Trophoblast cell (in vitro differentiated cells and primary cell): ENCODE measurements around the gene GALNT9.

Experiments used
- DNase-seq, 2 donors: peaks; one replicate each; pipeline ENCODE4 v3.0.0-alpha.2; 2016
- H2AFZ ChIP-seq: 2 replicates; pipeline ENCODE4 v1.6.1; 2013; ENCODE audit warnings: low read length, moderate library complexity, mild to moderate bottlenecking; ENCODE audit not compliant: insufficient read depth, poor library complexity
- H2AK5ac ChIP-seq: 2 replicates; pipeline ENCODE4 v1.6.1; 2013; ENCODE audit warnings: mild to moderate bottlenecking, low read length
- H2BK120ac ChIP-seq: 2 replicates; pipeline ENCODE4 v1.6.1; 2013; ENCODE audit warnings: low read length, mild to moderate bottlenecking, moderate library complexity; ENCODE audit not compliant: insufficient read depth, poor library complexity
- H2BK12ac ChIP-seq: 2 replicates; pipeline ENCODE4 v1.6.1; 2013; ENCODE audit warnings: mild to moderate bottlenecking, low read length, moderate library complexity
- H2BK5ac ChIP-seq: 2 replicates; pipeline ENCODE4 v1.6.1; 2013; ENCODE audit warnings: low read length, low read depth, moderate library complexity, mild to moderate bottlenecking; ENCODE audit not compliant: poor library complexity
- H3K14ac ChIP-seq: 2 replicates; pipeline ENCODE4 v1.6.1; 2013; ENCODE audit warnings: mild to moderate bottlenecking, low read length
- H3K18ac ChIP-seq: 2 replicates; pipeline ENCODE4 v1.6.1; 2013; ENCODE audit warnings: mild to moderate bottlenecking, low read length
- H3K23ac ChIP-seq: 2 replicates; pipeline ENCODE4 v1.6.1; 2013; ENCODE audit warnings: low read length
- H3K27ac ChIP-seq: 2 replicates; pipeline ENCODE4 v1.5.1; 2013; ENCODE audit warnings: low read depth, mild to moderate bottlenecking, inconsistent platforms, low read length, moderate library complexity
- H3K27me3 ChIP-seq: 2 replicates; pipeline ENCODE4 v1.6.1; 2013; ENCODE audit warnings: inconsistent platforms, mild to moderate bottlenecking, low read length, moderate library complexity; ENCODE audit not compliant: insufficient read depth
- H3K36me3 ChIP-seq, 2 experiments: 1 replicate in 1 of 2; 2 replicates in 1 of 2; pipeline ENCODE4 v1.6.1; 2013; ENCODE audit warnings: low read length in 2 of 2, mild to moderate bottlenecking in 2 of 2, moderate library complexity in 1 of 2; ENCODE audit not compliant: insufficient read depth in 2 of 2, control insufficient read depth in 1 of 2
- H3K4ac ChIP-seq: 2 replicates; pipeline ENCODE4 v1.6.1; 2013; ENCODE audit warnings: low read depth, mild to moderate bottlenecking, low read length, moderate library complexity
- H3K4me1 ChIP-seq, 2 experiments: 1 replicate in 1 of 2; 2 replicates in 1 of 2; pipeline ENCODE4 v1.6.1; 2013; ENCODE audit warnings: low read length in 2 of 2, mild to moderate bottlenecking in 2 of 2, moderate library complexity in 1 of 2; ENCODE audit not compliant: insufficient read depth in 2 of 2, control insufficient read depth in 1 of 2
- H3K4me2 ChIP-seq: 2 replicates; pipeline ENCODE4 v1.6.1; 2013; ENCODE audit warnings: inconsistent platforms, mild to moderate bottlenecking, low read length, moderate library complexity
- H3K4me3 ChIP-seq: 2 replicates; pipeline ENCODE4 v1.5.1; 2013; ENCODE audit warnings: mild to moderate bottlenecking, low read depth, low read length, inconsistent platforms
- H3K79me1 ChIP-seq: one replicate; pipeline ENCODE4 v1.6.1; 2013; ENCODE audit warnings: low read length
- H3K79me2 ChIP-seq: 2 replicates; pipeline ENCODE4 v1.6.1; 2013; ENCODE audit warnings: low read length, mild to moderate bottlenecking; ENCODE audit not compliant: control insufficient read depth, insufficient read depth, poor library complexity
- H3K9ac ChIP-seq: 2 replicates; pipeline ENCODE4 v1.6.1; 2013; ENCODE audit warnings: mild to moderate bottlenecking, low read length
- H3K9me3 ChIP-seq: 2 replicates; pipeline ENCODE4 v1.6.1; 2013; ENCODE audit warnings: low read depth, mild to moderate bottlenecking, control low read depth, inconsistent platforms, low read length; ENCODE audit not compliant: insufficient read depth
- H4K12ac ChIP-seq: 2 replicates; pipeline ENCODE4 v1.6.1; 2013; ENCODE audit warnings: low read depth, mild to moderate bottlenecking, low read length, moderate library complexity
- H4K8ac ChIP-seq: 2 replicates; pipeline ENCODE4 v1.6.1; 2013; ENCODE audit warnings: low read depth, mild to moderate bottlenecking, low read length, moderate library complexity
- H4K91ac ChIP-seq: one replicate; pipeline ENCODE4 v1.6.1; 2013; ENCODE audit warnings: low read depth, mild to moderate bottlenecking, low read length, moderate library complexity
- WGBS: extraction: QIAGEN DNeasy Blood & Tissue Kit; methylation state at CpG from one replicate; pipeline ENCODE4 v1.1.7; 2013; ENCODE audit warnings: missing lambda C conversion rate; ENCODE audit not compliant: insufficient read length, insufficient coverage; ENCODE audit errors: extremely low coverage; 5-methylcytosine and 5-hydroxymethylcytosine counted together

GALNT9 gene

DNA sequence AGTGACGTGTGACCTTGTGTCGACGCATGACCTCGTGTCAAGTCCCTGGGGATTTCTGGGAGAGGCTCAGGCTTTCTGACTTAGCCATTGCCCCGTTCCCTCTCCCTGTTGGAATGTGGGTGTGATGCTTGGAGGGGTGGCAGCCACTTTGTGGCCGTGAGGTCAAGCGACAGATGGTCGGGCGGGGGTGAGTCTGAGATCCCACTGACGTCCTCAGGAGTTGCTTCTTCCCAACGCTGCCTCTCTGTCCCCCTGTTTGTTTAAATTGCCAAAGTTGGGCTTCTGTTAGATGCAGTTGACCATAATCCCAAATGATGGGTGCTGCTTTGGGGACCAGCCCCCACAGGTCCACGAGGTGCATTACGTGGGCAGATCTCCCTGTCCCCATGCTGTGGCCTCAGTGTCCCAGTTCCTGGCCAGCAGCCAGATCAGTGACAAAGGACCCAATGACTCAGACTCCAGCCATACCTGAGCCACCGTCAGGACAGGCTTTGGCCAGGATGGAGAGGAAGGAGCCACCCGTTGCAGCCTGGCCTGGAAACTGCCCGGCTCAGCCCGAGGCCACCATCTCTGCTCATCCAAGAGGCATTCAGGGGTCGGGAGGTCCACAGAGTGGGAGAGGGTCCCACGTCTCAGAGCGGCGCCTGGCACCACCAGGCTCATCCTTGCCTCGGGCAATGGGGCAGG is 34.4 kb upstream of the GALNT9 start:
- Histone ChIP-seq H4K8ac (no peak overlapping the region), H3K79me1 (no peaks in the 10 kb centered on the region), H3K27ac (no peak overlapping the region), H2BK12ac (no peak overlapping the region), H3K14ac (no peak overlapping the region), H2AK5ac (no peak overlapping the region), H4K91ac (no peak overlapping the region), H3K27me3 (no peaks in the 10 kb centered on the region), H3K9me3 (peaks cover 19% of the 10 kb centered on the region), H3K36me3 (no peaks in the 10 kb centered on the region), H3K4ac (no peak overlapping the region), H3K23ac (no peak overlapping the region), H3K4me3 (no peak overlapping the region), H2BK120ac (no peak overlapping the region), H2AFZ (no peak overlapping the region), H3K4me2 (no peak overlapping the region), H3K9ac (no peak overlapping the region), H3K4me1 (no peaks in the 10 kb centered on the region), H3K18ac (no peak overlapping the region), H3K79me2 (no peaks in the 10 kb centered on the region), H2BK5ac (no peak overlapping the region), H4K12ac (no peak overlapping the region)
- WGBS, result no CpG with 5 or more reads among the region's 22 CpGs
- no peak for DNase-seq

- Histone ChIP-seq H2AK5ac (no peak overlapping the region), H3K4ac (no peak overlapping the region), H3K4me1 (no peaks in the 10 kb centered on the region), H3K23ac (no peak overlapping the region), H3K4me2 (no peak overlapping the region), H3K79me1 (no peaks in the 10 kb centered on the region), H3K27ac (no peak overlapping the region), H4K8ac (no peak overlapping the region), H3K79me2 (no peaks in the 10 kb centered on the region), H3K14ac (no peak overlapping the region), H2AFZ (no peak overlapping the region), H2BK120ac (no peak overlapping the region), H3K18ac (no peak overlapping the region), H2BK12ac (no peak overlapping the region), H4K12ac (no peak overlapping the region), H3K36me3 (no peaks in the 10 kb centered on the region), H3K9ac (no peak overlapping the region), H4K91ac (no peak overlapping the region), H3K9me3 (peaks cover 25% of the 10 kb centered on the region), H3K4me3 (no peak overlapping the region), H2BK5ac (no peak overlapping the region), H3K27me3 (no peaks in the 10 kb centered on the region)
- WGBS, result no CpG with 5 or more reads among the region's 29 CpGs
- DNase-seq, result no peak
Observed at GRCh38 chr12:132362996-132363660, 33.7 kb upstream of the GALNT9 start.

DNA sequence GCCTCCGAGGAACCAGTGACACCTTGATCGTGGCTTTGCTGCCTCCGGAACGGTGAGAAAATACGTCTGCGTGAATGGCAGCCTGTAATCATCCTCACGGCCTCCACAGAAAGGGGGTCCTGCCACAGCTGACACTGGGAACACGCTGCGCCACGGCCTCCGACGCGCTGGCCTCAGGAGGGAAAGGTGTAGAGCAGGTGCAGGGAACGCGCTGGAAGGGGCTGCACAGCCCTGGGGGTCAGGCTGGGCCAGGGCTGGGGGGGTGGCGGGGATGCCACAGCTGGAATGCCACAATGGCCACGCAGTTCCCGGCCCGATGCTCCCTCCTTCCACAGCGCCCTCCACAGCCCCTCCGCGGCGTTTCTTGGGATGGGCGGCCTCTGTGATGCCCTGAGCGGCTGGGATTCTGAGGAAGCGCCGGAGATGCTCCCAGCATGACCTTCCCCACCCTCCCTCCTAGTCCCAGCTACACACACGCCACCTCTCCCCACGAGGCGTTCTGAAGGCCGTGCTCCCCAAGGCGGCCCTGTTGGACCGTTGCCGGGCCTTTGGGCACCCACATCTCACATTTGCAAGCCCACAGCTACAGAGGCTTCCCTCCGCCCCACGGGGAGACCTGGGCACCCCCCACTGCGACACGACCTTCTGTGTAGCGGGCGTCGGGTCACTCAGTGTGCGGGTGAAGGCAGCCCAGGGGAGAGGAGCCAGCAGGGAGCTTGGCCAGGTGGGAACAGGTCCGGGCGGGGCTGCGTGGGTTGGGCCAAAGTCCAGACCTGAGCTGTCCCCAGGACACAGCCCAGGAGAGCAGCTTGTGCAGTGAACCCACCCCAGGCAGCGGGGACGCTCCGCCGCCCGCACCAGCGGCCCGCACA is 31.8 kb upstream of the GALNT9 start:
- Histone ChIP-seq H3K4me1 (no peaks in the 10 kb centered on the region), H3K27me3 (no peaks in the 10 kb centered on the region), H2AFZ (no peak overlapping the region), H3K14ac (no peak overlapping the region), H3K9ac (no peak overlapping the region), H3K4me2 (no peak overlapping the region), H3K36me3 (no peaks in the 10 kb centered on the region), H2BK120ac (no peak overlapping the region), H3K4me3 (no peak overlapping the region), H4K12ac (no peak overlapping the region), H3K79me1 (no peaks in the 10 kb centered on the region), H4K91ac (no peak overlapping the region), H3K9me3 (peaks cover 30% of the 10 kb centered on the region), H2BK5ac (no peak overlapping the region), H4K8ac (no peak overlapping the region), H3K27ac (no peak overlapping the region), H2AK5ac (no peak overlapping the region), H3K79me2 (no peaks in the 10 kb centered on the region), H3K23ac (no peak overlapping the region), H2BK12ac (no peak overlapping the region), H3K18ac (no peak overlapping the region), H3K4ac (no peak overlapping the region)
- WGBS, result no CpG with 5 or more reads among the region's 52 CpGs
- DNase-seq, result no peak

- Histone ChIP-seq H4K12ac (no peak overlapping the region), H3K18ac (no peak overlapping the region), H3K27me3 (no peaks in the 10 kb centered on the region), H3K23ac (no peak overlapping the region), H3K4ac (no peak overlapping the region), H2BK12ac (no peak overlapping the region), H2AK5ac (no peak overlapping the region), H3K4me1 (no peaks in the 10 kb centered on the region), H3K4me2 (no peak overlapping the region), H3K27ac (no peak overlapping the region), H2AFZ (no peak overlapping the region), H3K4me3 (no peak overlapping the region), H3K9me3 (peaks cover 30% of the 10 kb centered on the region), H3K36me3 (no peaks in the 10 kb centered on the region), H3K9ac (no peak overlapping the region), H2BK5ac (no peak overlapping the region), H4K91ac (no peak overlapping the region), H3K79me2 (no peaks in the 10 kb centered on the region), H2BK120ac (no peak overlapping the region), H3K79me1 (no peaks in the 10 kb centered on the region), H4K8ac (no peak overlapping the region), H3K14ac (no peak overlapping the region)
- DNase-seq, result no peak
- no CpG with 5 or more reads among the region's 7 CpGs for WGBS
Observed at GRCh38 chr12:132360410-132360809, 31.0 kb upstream of the GALNT9 start.
